IPS-NIHi11 (cell line): Measurements from ENCODE around the gene ZNF777.
"Not testable (repeated sequence)": the region's sequence is repeated elsewhere in the genome, so short reads cannot be mapped to it uniquely, and the experiment has no call there.

Source experiments
- DNase-seq: peaks from one replicate; pipeline ENCODE4 v3.0.0; 2012; ENCODE audit warnings: mixed read lengths, low spot score

ZNF777 gene

GRCh38 chr7:149460493-149461277 is at the start of gene ZNF777:
Gene ZNF777, minus strand, starts transcription at chr7:149461062. Its CDS starts 5,040 bp downstream, at chr7:149456022.
- peak; percentile 92 for DNase-seq

- DNase-seq: no peak
Observed at GRCh38 chr7:149510248-149510647, 49.4 kb upstream of the ZNF777 start.

- no peak for DNase-seq
Observed at GRCh38 chr7:149509774-149510173, 48.9 kb upstream of the ZNF777 start.

GRCh38 chr7:149505551-149505950 is 44.7 kb upstream of the ZNF777 start:
- DNase-seq: no peak

- DNase-seq: no peak
Observed at GRCh38 chr7:149501651-149502050, 40.8 kb upstream of the ZNF777 start.

- no peak for DNase-seq
Observed at GRCh38 chr7:149500910-149501309, 40.0 kb upstream of the ZNF777 start.

- no peak for DNase-seq
Observed at GRCh38 chr7:149500201-149500600, 39.3 kb upstream of the ZNF777 start.

- no peak for DNase-seq
Observed at GRCh38 chr7:149498811-149499210, 37.9 kb upstream of the ZNF777 start.

GRCh38 chr7:149497467-149498261 is 36.8 kb upstream of the ZNF777 start, which contains the start of gene ZNF746:
Gene ZNF746, minus strand, starts transcription at chr7:149497809. Its CDS starts 273 bp downstream, at chr7:149497536.
- DNase-seq: peak; percentile 99

GRCh38 chr7:149496642-149497391 is 36.0 kb upstream of the ZNF777 start:
- peak; percentile 55 for DNase-seq

GRCh38 chr7:149495785-149496641 is 35.2 kb upstream of the ZNF777 start:
- no peak for DNase-seq

- no peak for DNase-seq
Observed at GRCh38 chr7:149494738-149495368, 34.0 kb upstream of the ZNF777 start.

- not testable (repeated sequence) for DNase-seq
Observed at GRCh38 chr7:149493975-149494374, 33.1 kb upstream of the ZNF777 start.

- DNase-seq: no peak
Observed at GRCh38 chr7:149493366-149493765, 32.5 kb upstream of the ZNF777 start.

- DNase-seq: no peak
Observed at GRCh38 chr7:149490083-149490760, 29.4 kb upstream of the ZNF777 start.

GRCh38 chr7:149489391-149490024 is 28.6 kb upstream of the ZNF777 start:
- DNase-seq: peak; percentile 68

- no peak for DNase-seq
Observed at GRCh38 chr7:149479568-149479967, 18.7 kb upstream of the ZNF777 start.

GRCh38 chr7:149478754-149479153 is 17.9 kb upstream of the ZNF777 start:
- DNase-seq: no peak

GRCh38 chr7:149477494-149478443 is 16.9 kb upstream of the ZNF777 start:
- DNase-seq: peak; percentile 81
